CD4-positive, alpha-beta T cell (primary cell): ENCODE results near the gene PTPRE. TPM values are rescaled to one million over a fixed set of nuclear protein-coding genes. Genes with fewer than 3 reads are reported as not detected.

Experiments used
- ATAC-seq: fragments of 200-7000 bp; cut with Tn5 transposase; one replicate; pipeline ENCODE4 v1.10.0; 2022; ENCODE audit warnings: mild to moderate bottlenecking; ENCODE audit not compliant: poor library complexity
- CTCF ChIA-PET: fragments of 350-600 bp; sonication (Branson Sonifier 250); formaldehyde crosslinking; loops from one replicate; lab custom pipeline; 2021; ENCODE audit warnings: antibody characterized with exemption, inconsistent platforms; lab: Charles Lee
- POLR2A ChIA-PET: fragments of 350-600 bp; sonication (Branson Sonifier 250); formaldehyde crosslinking; loops from one replicate; lab custom pipeline; 2021; ENCODE audit warnings: antibody characterized with exemption, inconsistent platforms; lab: Charles Lee
- DNase-seq, 14 experiments: peaks; one replicate each; pipeline ENCODE4 v3.0.0-alpha.2; 2013 to 2020; ENCODE audit warnings: mixed read lengths in 2 of 14
- H3K27ac ChIP-seq, 2 donors: one replicate each; pipeline versions ENCODE4 v1.5.1 to v1.7.0; 2013; ENCODE audit warnings: low read length in 2 of 2, low read depth in 1 of 2, mild to moderate bottlenecking in 1 of 2
- H3K27me3 ChIP-seq, 2 experiments: 1 replicate in 1 of 2; 2 replicates in 1 of 2; pipeline versions ENCODE4 v1.6.1 to v1.7.0; 2013; ENCODE audit warnings: low read length in 2 of 2, control low read depth in 1 of 2, mild to moderate bottlenecking in 1 of 2, moderate library complexity in 1 of 2; ENCODE audit not compliant: insufficient read depth in 2 of 2, control insufficient read depth in 1 of 2
- H3K36me3 ChIP-seq: one replicate; pipeline ENCODE4 v1.6.1; 2013; ENCODE audit warnings: low read length, control low read depth; ENCODE audit not compliant: insufficient read depth
- H3K4me1 ChIP-seq: one replicate; pipeline ENCODE4 v1.6.1; 2013; ENCODE audit warnings: low read length, control low read depth; ENCODE audit not compliant: insufficient read depth
- H3K4me3 ChIP-seq: one replicate; pipeline ENCODE4 v1.5.1; 2013; ENCODE audit warnings: mild to moderate bottlenecking, low read length, moderate library complexity
- H3K9me3 ChIP-seq, 2 experiments: 1 replicate in 1 of 2; 2 replicates in 1 of 2; pipeline versions ENCODE4 v1.6.1 to v1.7.0; 2013; ENCODE audit warnings: low read length in 2 of 2, mild to moderate bottlenecking in 2 of 2, control low read depth in 1 of 2, moderate library complexity in 1 of 2; ENCODE audit not compliant: control insufficient read depth in 1 of 2, insufficient read depth in 1 of 2
- H3K27ac Mint-ChIP-seq: one replicate; pipeline ENCODE4 v1.8.0; 2020; ENCODE audit warnings: mixed read lengths
- H3K27me3 Mint-ChIP-seq: one replicate; pipeline ENCODE4 v1.8.0; 2021; ENCODE audit warnings: mixed read lengths
- H3K36me3 Mint-ChIP-seq: one replicate; pipeline ENCODE4 v1.8.0; 2021; ENCODE audit warnings: low read depth, mixed read lengths
- H3K4me1 Mint-ChIP-seq: one replicate; pipeline ENCODE4 v1.8.0; 2021; ENCODE audit warnings: low read depth, mixed read lengths
- H3K4me3 Mint-ChIP-seq: one replicate; pipeline ENCODE4 v1.8.0; 2020; ENCODE audit warnings: mild to moderate bottlenecking, mixed read lengths
- H3K9me3 Mint-ChIP-seq: one replicate; pipeline ENCODE4 v1.8.0; 2020; ENCODE audit warnings: mixed read lengths
- intact Hi-C, 2 experiments: fragments of 100-400 bp; cut with DNase I in 1 of 2; cut with micrococcal nuclease in 1 of 2; formaldehyde crosslinking; loops; one replicate each; pipeline versions ENCODE4 v1.15.1 to v1.9.0; 2023 to 2025; cut with DNase I, micrococcal nuclease
- total RNA-seq, 174 experiments: library from RNA in 2 of 174; stranded (reverse) in 2 of 174; gene quantifications; one replicate each; pipeline ENCODE4 v1.2.3 and lab custom pipeline; 2021 to 2026
- TF ChIP-seq, protein P1 (sequence below): fragments of 200-600 bp; IDR thresholded peaks from one replicate; pipeline ENCODE4 v1.8.0; 2022; ENCODE audit warnings: antibody characterized with exemption, mild to moderate bottlenecking

Gene PTPRE
- total RNA-seq, 2 experiments from 2014 or later = 47.6 to 55.1 TPM

DNA sequence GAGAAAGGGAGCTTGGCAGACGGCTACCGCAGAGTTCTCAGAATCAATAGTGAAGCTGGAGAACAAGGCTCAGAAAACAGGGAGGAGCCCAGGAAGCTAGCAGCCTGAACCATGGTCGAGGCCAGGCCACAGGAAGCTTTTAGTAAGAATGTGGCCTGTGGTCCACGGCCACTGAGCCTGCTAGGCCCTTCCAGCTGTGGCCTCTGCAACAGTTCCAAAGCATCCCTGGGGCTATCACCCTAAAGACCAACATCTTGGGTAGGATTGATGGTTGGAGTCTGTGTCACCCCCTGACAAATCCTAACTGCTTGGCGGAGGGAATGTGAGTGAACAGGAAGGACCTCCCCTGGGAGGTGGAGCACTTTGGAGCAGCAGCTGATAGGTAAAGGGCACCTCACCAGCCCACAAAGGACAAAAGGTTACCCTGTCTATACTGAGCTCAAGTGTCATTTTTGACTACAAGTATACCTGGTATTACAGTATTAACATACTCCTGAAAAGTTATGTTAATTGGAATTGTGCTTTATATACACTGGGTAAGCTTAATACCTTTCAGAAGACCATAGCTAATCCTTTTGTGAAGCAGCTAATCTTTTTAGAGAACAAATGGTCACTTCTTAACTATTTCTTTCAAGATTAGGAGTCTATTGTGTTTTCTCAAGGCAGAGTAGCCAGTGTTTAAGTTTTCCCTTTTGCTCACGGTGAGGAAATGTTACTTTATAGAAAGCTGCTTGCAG lies 18.7 kb downstream of the PTPRE start:
- POLR2A ChIA-PET = no interaction called here
- no peaks in the 10 kb centered on the region for H3K27me3 Mint-ChIP-seq
- Histone ChIP-seq H3K9me3 (no peaks in the 10 kb centered on the region), H3K36me3 (no peaks in the 10 kb centered on the region), H3K27ac (no peak overlapping the region), H3K4me3 (no peak overlapping the region), H3K27me3 (no peaks in the 10 kb centered on the region), H3K4me1 (peaks cover 5% of the 10 kb centered on the region)
- H3K9me3 Mint-ChIP-seq = no peaks in the 10 kb centered on the region
- TF ChIP-seq, protein P1, sequence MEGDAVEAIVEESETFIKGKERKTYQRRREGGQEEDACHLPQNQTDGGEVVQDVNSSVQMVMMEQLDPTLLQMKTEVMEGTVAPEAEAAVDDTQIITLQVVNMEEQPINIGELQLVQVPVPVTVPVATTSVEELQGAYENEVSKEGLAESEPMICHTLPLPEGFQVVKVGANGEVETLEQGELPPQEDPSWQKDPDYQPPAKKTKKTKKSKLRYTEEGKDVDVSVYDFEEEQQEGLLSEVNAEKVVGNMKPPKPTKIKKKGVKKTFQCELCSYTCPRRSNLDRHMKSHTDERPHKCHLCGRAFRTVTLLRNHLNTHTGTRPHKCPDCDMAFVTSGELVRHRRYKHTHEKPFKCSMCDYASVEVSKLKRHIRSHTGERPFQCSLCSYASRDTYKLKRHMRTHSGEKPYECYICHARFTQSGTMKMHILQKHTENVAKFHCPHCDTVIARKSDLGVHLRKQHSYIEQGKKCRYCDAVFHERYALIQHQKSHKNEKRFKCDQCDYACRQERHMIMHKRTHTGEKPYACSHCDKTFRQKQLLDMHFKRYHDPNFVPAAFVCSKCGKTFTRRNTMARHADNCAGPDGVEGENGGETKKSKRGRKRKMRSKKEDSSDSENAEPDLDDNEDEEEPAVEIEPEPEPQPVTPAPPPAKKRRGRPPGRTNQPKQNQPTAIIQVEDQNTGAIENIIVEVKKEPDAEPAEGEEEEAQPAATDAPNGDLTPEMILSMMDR = no peak
- H3K36me3 Mint-ChIP-seq = no peaks in the 10 kb centered on the region
- DNase-seq (no peak), ATAC-seq (no peak)
- CTCF ChIA-PET = no interaction called here
- H3K4me3 Mint-ChIP-seq = no peak overlapping the region
- H3K4me1 Mint-ChIP-seq = no peaks in the 10 kb centered on the region
- intact Hi-C loops = no loop called here
- no peak overlapping the region for H3K27ac Mint-ChIP-seq

DNA sequence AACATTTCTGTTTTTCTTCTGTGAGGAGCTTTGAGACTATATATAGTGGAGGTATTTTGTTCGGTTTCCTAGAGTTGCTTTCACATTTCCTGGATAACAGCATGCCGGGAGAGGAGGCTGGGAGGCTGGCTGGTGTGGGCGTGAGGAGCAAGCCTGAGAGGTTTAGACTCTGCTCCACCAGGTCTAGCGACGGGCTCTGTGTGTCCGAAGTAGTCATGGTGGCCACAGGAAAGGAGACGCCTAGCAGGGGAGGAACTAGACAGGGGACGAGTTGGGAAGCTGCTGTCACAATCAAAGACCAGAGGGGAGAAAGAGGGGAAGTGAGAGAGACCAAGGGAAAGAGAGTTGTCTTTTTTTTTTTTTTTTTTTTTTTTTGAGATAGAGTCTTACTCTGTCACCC lies 19.6 kb downstream of the PTPRE start:
- ATAC-seq = no peak
- H3K9me3 ChIP-seq = no peaks in the 10 kb centered on the region
- ChIA-PET CTCF (no interaction called here), POLR2A (no interaction called here)
- TF ChIP-seq, protein P1 = no peak
- DNase-seq = peak in 2 of 14 experiments; percentile 32 to 46
- H3K27me3 ChIP-seq = no peaks in the 10 kb centered on the region
- H3K4me3 ChIP-seq = no peak overlapping the region
- H3K27ac ChIP-seq = no peak overlapping the region
- H3K4me1 ChIP-seq = peaks cover 4% of the 10 kb centered on the region
- Mint-ChIP-seq H3K4me3 (no peak overlapping the region), H3K36me3 (no peaks in the 10 kb centered on the region), H3K27ac (no peak overlapping the region), H3K4me1 (no peaks in the 10 kb centered on the region), H3K9me3 (no peaks in the 10 kb centered on the region), H3K27me3 (no peaks in the 10 kb centered on the region)
- no peaks in the 10 kb centered on the region for H3K36me3 ChIP-seq
- intact Hi-C loops = no loop called here

DNA sequence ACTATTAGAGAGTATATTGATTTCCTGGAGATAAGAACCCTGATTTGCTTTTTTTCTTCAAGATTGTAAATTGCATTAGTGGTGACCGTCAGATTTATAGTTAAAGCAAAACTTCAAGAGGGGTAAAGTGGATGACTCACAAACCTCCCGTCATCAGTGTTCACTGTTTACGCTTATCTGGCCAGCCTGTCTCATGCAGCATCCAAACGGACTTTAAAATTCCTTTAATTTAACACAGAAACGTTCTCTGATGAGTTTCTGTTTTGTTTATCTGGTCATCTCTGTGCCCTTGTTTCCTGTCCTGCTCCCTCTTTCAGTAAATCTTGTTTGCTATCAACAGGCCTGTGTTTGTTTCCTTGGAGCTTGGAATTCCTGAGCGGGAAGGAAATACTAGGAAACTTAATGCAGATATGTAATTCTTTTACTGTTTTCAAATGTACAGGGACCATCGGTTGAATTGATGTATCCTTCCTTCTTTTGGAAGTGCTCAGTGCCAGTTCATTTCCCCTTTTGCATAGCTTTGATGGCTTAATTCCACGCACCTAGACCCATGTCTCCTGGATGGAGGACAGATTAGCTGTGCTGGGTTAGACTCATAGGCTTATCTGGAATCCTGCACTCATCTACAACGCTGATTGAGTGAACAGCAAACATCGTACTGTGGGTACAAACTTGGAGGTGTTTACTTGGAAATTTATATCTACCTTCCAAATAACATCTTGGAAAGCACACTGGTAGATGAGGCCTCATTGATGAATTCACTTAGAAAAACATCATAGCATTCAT lies 21.3 kb downstream of the PTPRE start:
- Histone ChIP-seq H3K27ac (no peak overlapping the region), H3K4me1 (no peaks in the 10 kb centered on the region), H3K27me3 (no peaks in the 10 kb centered on the region), H3K36me3 (no peaks in the 10 kb centered on the region), H3K9me3 (peaks cover 0 to 6% of the 10 kb centered on the region in 2 experiments), H3K4me3 (no peak overlapping the region)
- intact Hi-C loops = no loop called here
- Mint-ChIP-seq H3K36me3 (no peaks in the 10 kb centered on the region), H3K27ac (no peak overlapping the region), H3K9me3 (no peaks in the 10 kb centered on the region), H3K4me1 (no peaks in the 10 kb centered on the region), H3K27me3 (no peaks in the 10 kb centered on the region), H3K4me3 (no peak overlapping the region)
- ChIA-PET CTCF (no interaction called here), POLR2A (no interaction called here)
- TF ChIP-seq, protein P1 = no peak
- no peak for DNase-seq
- ATAC-seq = no peak
